ENCODE measurements around the gene DLG2. TPM values are rescaled to one million over a fixed set of nuclear protein-coding genes. Genes with fewer than 3 reads are reported as not detected.

The DLG2 gene
- total and polyA plus RNA-seq, 2 of the 4 experiments (the other 2 are of a cell fraction): 0.31 to 0.36 TPM

DNA sequence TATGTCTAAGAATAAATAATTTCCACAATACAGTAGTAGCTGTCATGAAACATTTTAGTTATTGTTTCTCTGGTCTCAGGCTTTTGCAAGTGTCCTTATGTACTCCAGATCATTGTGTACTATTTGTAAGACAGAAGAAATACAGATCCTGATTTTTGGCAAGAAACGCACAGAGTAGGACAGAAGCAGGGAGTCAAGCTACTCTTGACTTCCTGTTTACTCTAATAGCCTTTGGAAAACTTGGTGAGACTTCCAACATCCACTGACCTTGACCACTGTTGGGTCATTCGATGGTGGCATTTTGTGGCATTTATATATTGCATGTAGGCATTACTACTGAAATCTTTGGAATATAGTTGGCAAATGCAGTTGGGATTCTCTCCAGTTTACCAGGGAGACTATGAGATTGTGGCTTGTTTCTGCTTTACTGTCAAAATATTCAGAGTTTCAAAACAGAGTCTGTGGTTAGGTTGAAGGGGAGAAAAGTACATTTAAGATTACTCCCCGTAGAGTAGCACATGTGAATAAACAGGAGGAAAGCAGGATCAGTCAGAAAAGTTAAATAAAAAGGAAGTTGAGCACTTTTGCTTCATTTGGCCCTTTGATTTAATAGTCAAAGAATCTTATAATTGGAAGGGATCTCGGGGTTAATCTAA is 1614.8 kb downstream of the DLG2 start:
- ChIA-PET CTCF (no interaction called here), POLR2A (ENCODE audit: unreplicated experiment) (interaction anchor here (0.6 kb wide), 1 partner anchor 726 kb away, joined by 5 read pairs; the partner anchor contains the start of gene CCDC90B)
- H2BK15ac ChIP-seq (ENCODE audit: low read depth, low read length): no peak overlapping the region
- H2AFZ ChIP-seq (replicated peaks; ENCODE audit: low read length, poor library complexity): no peak overlapping the region
- no peaks in the 10 kb centered on the region for H3K36me3 ChIP-seq (ENCODE audit: control insufficient read depth, insufficient read depth, low read length)
- no peak for ATAC-seq (ENCODE audit: low read depth)
- no peak overlapping the region for H3K18ac ChIP-seq (ENCODE audit: low read depth, low read length)
- H3K56ac ChIP-seq (ENCODE audit: extremely low read depth, insufficient read depth, low read length): no peak overlapping the region
- H3K4me3 ChIP-seq (ENCODE audit: insufficient read depth, low read depth, low read length): no peak overlapping the region
- BruUV-seq (replicated peaks): no TSS peak
- no peaks in the 10 kb centered on the region for H3K27me3 ChIP-seq (ENCODE audit: control insufficient read depth, insufficient read depth, low read length)
- H3K9me3 ChIP-seq (ENCODE audit: control insufficient read depth, insufficient read depth, low read length): no peaks in the 10 kb centered on the region
- no peak overlapping the region for H3K23ac ChIP-seq (ENCODE audit: low read depth, low read length)
- H3K27ac ChIP-seq (ENCODE audit: insufficient read depth, low read length): no peak overlapping the region
- no peak for TF ChIP-seq NFE2L2 (IDR thresholded peaks at IDR 0.05; ENCODE audit: low read depth, low read length)
- TF ChIP-seq, protein P1, sequence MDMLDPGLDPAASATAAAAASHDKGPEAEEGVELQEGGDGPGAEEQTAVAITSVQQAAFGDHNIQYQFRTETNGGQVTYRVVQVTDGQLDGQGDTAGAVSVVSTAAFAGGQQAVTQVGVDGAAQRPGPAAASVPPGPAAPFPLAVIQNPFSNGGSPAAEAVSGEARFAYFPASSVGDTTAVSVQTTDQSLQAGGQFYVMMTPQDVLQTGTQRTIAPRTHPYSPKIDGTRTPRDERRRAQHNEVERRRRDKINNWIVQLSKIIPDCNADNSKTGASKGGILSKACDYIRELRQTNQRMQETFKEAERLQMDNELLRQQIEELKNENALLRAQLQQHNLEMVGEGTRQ (IDR thresholded peaks at IDR 0.05; ENCODE audit: low read depth, low read length): no peak
- no peak for TF ChIP-seq POLR2A (IDR thresholded peaks at IDR 0.05; ENCODE audit: low read depth, low read length)
- TF ChIP-seq, protein P2, sequence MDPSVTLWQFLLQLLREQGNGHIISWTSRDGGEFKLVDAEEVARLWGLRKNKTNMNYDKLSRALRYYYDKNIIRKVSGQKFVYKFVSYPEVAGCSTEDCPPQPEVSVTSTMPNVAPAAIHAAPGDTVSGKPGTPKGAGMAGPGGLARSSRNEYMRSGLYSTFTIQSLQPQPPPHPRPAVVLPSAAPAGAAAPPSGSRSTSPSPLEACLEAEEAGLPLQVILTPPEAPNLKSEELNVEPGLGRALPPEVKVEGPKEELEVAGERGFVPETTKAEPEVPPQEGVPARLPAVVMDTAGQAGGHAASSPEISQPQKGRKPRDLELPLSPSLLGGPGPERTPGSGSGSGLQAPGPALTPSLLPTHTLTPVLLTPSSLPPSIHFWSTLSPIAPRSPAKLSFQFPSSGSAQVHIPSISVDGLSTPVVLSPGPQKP (IDR thresholded peaks at IDR 0.05; ENCODE audit: borderline replicate concordance, low read depth, low read length): no peak
- TF ChIP-seq, protein P3, sequence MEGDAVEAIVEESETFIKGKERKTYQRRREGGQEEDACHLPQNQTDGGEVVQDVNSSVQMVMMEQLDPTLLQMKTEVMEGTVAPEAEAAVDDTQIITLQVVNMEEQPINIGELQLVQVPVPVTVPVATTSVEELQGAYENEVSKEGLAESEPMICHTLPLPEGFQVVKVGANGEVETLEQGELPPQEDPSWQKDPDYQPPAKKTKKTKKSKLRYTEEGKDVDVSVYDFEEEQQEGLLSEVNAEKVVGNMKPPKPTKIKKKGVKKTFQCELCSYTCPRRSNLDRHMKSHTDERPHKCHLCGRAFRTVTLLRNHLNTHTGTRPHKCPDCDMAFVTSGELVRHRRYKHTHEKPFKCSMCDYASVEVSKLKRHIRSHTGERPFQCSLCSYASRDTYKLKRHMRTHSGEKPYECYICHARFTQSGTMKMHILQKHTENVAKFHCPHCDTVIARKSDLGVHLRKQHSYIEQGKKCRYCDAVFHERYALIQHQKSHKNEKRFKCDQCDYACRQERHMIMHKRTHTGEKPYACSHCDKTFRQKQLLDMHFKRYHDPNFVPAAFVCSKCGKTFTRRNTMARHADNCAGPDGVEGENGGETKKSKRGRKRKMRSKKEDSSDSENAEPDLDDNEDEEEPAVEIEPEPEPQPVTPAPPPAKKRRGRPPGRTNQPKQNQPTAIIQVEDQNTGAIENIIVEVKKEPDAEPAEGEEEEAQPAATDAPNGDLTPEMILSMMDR (conservative IDR thresholded peaks at IDR 0.05; ENCODE audit: low read depth, low read length): no peak
- no peak for TF ChIP-seq RCOR1 (IDR thresholded peaks at IDR 0.05; ENCODE audit: insufficient replicate concordance, low read length)
- no peak for TF ChIP-seq MXI1 (IDR thresholded peaks at IDR 0.05; ENCODE audit: borderline replicate concordance, low read depth, low read length)
- no peak for TF ChIP-seq FOS (IDR thresholded peaks at IDR 0.05; ENCODE audit: low read depth, low read length)
- TF ChIP-seq SMC3 (IDR thresholded peaks at IDR 0.05; ENCODE audit: low read depth, low read length): no peak
- H3K4me1 ChIP-seq (ENCODE audit: control insufficient read depth, insufficient read depth, low read length): no peaks in the 10 kb centered on the region
- H4K20me1 ChIP-seq (ENCODE audit: insufficient read depth, low read length): no peaks in the 10 kb centered on the region
- H4K91ac ChIP-seq (ENCODE audit: insufficient read depth, low read depth, low read length): no peak overlapping the region
- H4K8ac ChIP-seq (ENCODE audit: low read depth in 2 of 2, low read length in 2 of 2): no peak overlapping the region
- no peak overlapping the region for H2AK9ac ChIP-seq (replicated peaks; ENCODE audit: low read depth, low read length, poor library complexity)
- H3K14ac ChIP-seq (replicated peaks; ENCODE audit: low read depth, low read length): no peak overlapping the region
- H3K4ac ChIP-seq (ENCODE audit: low read depth, low read length): no peak overlapping the region
- H2BK120ac ChIP-seq (ENCODE audit: low read depth, low read length): no peak overlapping the region
- no peaks in the 10 kb centered on the region for H3K9me1 ChIP-seq (ENCODE audit: insufficient read depth, low read length)
- dilution Hi-C loops (cut with HindIII; ENCODE audit: low sequenced_read_pairs, unreplicated experiment) (no loop called here), intact Hi-C loops (cut with micrococcal nuclease) (no loop called here), in situ Hi-C loops (cut with MboI; ENCODE audit: low sequenced_read_pairs) (no loop called here)
- H2BK5ac ChIP-seq (ENCODE audit: low read depth, low read length, poor library complexity, severe bottlenecking): no peak overlapping the region
- DNase-seq: no peak
- H3K79me1 ChIP-seq (ENCODE audit: low read depth in 1 of 2, low read length in 2 of 2): no peaks in the 10 kb centered on the region
- H4K5ac ChIP-seq (ENCODE audit: low read depth, low read length): no peak overlapping the region
- H2AK5ac ChIP-seq (ENCODE audit: low read depth, low read length): no peak overlapping the region
- H3K9ac ChIP-seq (ENCODE audit: low read depth, low read length): no peak overlapping the region
- WGBS, 2 experiments (ENCODE audit: extremely low coverage in 2 of 2, insufficient read length in 1 of 2): no CpG with 5 or more reads among the region's 4 CpGs
- H2BK20ac ChIP-seq (ENCODE audit: low read depth, low read length): no peak overlapping the region
- H3K4me2 ChIP-seq (ENCODE audit: low read depth, low read length): no peak overlapping the region

Measured in IMR-90 (cell line).